Tibial nerve (tissue), 4 donors: ENCODE measurements around the gene LBH. TPM values are rescaled to one million over a fixed set of nuclear protein-coding genes. Genes with fewer than 3 reads are reported as not detected.

Source experiments
- DNase-seq, 2 donors: peaks; one replicate each; pipeline ENCODE4 v3.0.0-alpha.2; 2019; ENCODE audit warnings: low spot score in 2 of 2
- H3K27ac ChIP-seq, 4 donors: fragments of 200-600 bp; sonication (generic) in 3 of 4; one replicate each; pipeline ENCODE4 v1.5.1; 2017 to 2019; ENCODE audit warnings: mild to moderate bottlenecking in 1 of 4
- H3K27me3 ChIP-seq, 2 donors: fragments of 200-600 bp; sonication (generic) in 1 of 2; one replicate each; pipeline versions ENCODE4 v1.5.1 to v1.6.0; 2017 to 2019
- H3K36me3 ChIP-seq, 3 donors: fragments of 200-600 bp; sonication (generic); one replicate each; pipeline ENCODE4 v1.5.1; 2018 to 2019
- H3K4me1 ChIP-seq, 4 donors: fragments of 200-600 bp; sonication (generic) in 3 of 4; one replicate each; pipeline ENCODE4 v1.5.1; 2017 to 2019
- H3K4me3 ChIP-seq, 4 donors: fragments of 200-600 bp; sonication (generic) in 3 of 4; one replicate each; pipeline ENCODE4 v1.5.1; 2017 to 2019; ENCODE audit warnings: mild to moderate bottlenecking in 1 of 4, moderate library complexity in 1 of 4
- H3K9me3 ChIP-seq, 4 donors: fragments of 200-600 bp; sonication (generic) in 3 of 4; one replicate each; pipeline ENCODE4 v1.5.1; 2017 to 2019
- EP300 ChIP-seq, 2 donors: sonication (generic); formaldehyde crosslinking; IDR thresholded peaks; one replicate each; pipeline ENCODE4 v1.6.1; 2017; ENCODE audit warnings: antibody characterized with exemption in 2 of 2, mild to moderate bottlenecking in 1 of 2
- POLR2A ChIP-seq, 2 donors: fragments of 450-650 bp; IDR thresholded peaks; one replicate each; pipeline ENCODE4 v1.6.1; 2017; ENCODE audit warnings: antibody characterized with exemption in 2 of 2, mild to moderate bottlenecking in 2 of 2, moderate library complexity in 2 of 2
- WGBS, 2 donors: methylation state at CpG; one replicate each; pipeline ENCODE4 v1.1.5; 2018; 5-methylcytosine and 5-hydroxymethylcytosine counted together
- total RNA-seq, 4 donors: library from RNA; depleted of rRNA; stranded (reverse); fragments of >200 nt; gene quantifications; one replicate each; pipeline ENCODE4 v1.1.0, GENCODE V29; 2016
- TF ChIP-seq, protein P1 (sequence below), 5 experiments: fragments of 200-600 bp in 3 of 5; fragments of 450-650 bp in 2 of 5; sonication (generic) in 3 of 5; IDR thresholded peaks; one replicate each; pipeline ENCODE4 v1.5.1; 2016 to 2019; ENCODE audit warnings: antibody characterized with exemption in 5 of 5, mild to moderate bottlenecking in 3 of 5, moderate library complexity in 2 of 5

Gene LBH
- total RNA-seq, 4 donors from 2014 or later, result 12.7 to 31.6 (median 21.5) TPM

- Histone ChIP-seq H3K9me3 (no peaks in the 10 kb centered on the region), H3K27ac (peak overlapping the region; percentile 34 to 91 (median 84)), H3K4me1 (peaks cover 0 to 51% (median 10%) of the 10 kb centered on the region in 4 donors), H3K4me3 (peak overlapping the region; percentile 31 to 86 (median 72)), H3K36me3 (peaks cover 0 to 6% (median 0%) of the 10 kb centered on the region in 3 donors), H3K27me3 (peaks cover 0 to 4% of the 10 kb centered on the region in 2 donors)
- 2 to 5% methylated on average over 40 to 42 of the region's 50 CpGs for WGBS, 2 donors
- TF ChIP-seq EP300 (IDR thresholded peaks at IDR 0.05), result no peak
- TF ChIP-seq, protein P1, sequence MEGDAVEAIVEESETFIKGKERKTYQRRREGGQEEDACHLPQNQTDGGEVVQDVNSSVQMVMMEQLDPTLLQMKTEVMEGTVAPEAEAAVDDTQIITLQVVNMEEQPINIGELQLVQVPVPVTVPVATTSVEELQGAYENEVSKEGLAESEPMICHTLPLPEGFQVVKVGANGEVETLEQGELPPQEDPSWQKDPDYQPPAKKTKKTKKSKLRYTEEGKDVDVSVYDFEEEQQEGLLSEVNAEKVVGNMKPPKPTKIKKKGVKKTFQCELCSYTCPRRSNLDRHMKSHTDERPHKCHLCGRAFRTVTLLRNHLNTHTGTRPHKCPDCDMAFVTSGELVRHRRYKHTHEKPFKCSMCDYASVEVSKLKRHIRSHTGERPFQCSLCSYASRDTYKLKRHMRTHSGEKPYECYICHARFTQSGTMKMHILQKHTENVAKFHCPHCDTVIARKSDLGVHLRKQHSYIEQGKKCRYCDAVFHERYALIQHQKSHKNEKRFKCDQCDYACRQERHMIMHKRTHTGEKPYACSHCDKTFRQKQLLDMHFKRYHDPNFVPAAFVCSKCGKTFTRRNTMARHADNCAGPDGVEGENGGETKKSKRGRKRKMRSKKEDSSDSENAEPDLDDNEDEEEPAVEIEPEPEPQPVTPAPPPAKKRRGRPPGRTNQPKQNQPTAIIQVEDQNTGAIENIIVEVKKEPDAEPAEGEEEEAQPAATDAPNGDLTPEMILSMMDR (IDR thresholded peaks at IDR 0.05), result no peak
- no peak for TF ChIP-seq POLR2A (IDR thresholded peaks at IDR 0.05)
- no peak for DNase-seq
Measured at GRCh38 chr2:30230497-30231211, 680 bp upstream of the LBH start.

- Histone ChIP-seq H3K9me3 (peaks cover 0 to 4% (median 0%) of the 10 kb centered on the region in 4 donors), H3K4me1 (peaks cover 0 to 42% (median 13%) of the 10 kb centered on the region in 4 donors), H3K27ac (peak overlapping the region; percentile 34 to 91 (median 90)), H3K36me3 (peaks cover 0 to 18% (median 0%) of the 10 kb centered on the region in 3 donors), H3K4me3 (peak overlapping the region; percentile 31 to 86 (median 72)), H3K27me3 (peaks cover 0 to 4% of the 10 kb centered on the region in 2 donors)
- DNase-seq, result no peak
- TF ChIP-seq EP300 (IDR thresholded peaks at IDR 0.05) (peak in 1 of 2 donors; percentile 4), POLR2A (IDR thresholded peaks at IDR 0.05) (no peak)
- 0% methylated on average over 24 to 46 of the region's 70 CpGs for WGBS, 2 donors
Measured at GRCh38 chr2:30231996-30232800, 864 bp downstream of the LBH start.

DNA sequence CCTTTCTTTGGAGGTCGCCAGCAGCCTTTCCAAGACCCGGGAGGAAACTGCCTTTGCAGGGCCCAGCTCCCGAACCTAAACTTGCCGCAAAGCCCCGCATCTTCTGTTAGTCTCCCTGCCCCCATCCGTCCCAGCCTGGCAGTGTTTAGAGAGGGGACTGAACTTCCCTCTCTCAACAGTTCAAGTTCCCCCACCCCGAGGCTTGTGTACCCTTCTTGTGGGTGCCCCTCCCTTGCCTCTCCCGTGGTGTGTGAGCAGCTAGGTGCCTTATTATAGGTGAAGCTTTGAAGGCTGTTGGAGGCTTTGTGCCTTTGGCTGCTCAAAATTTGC, 1.4 kb downstream of the LBH start:
- 5 to 7% methylated on average over 8 of the region's 8 CpGs for WGBS, 2 donors
- DNase-seq, result no peak
- Histone ChIP-seq H3K9me3 (peaks cover 0 to 4% (median 0%) of the 10 kb centered on the region in 4 donors), H3K4me1 (peaks cover 0 to 42% (median 13%) of the 10 kb centered on the region in 4 donors), H3K4me3 (peak overlapping the region; percentile 31 to 86 (median 72)), H3K27me3 (peaks cover 0 to 4% of the 10 kb centered on the region in 2 donors), H3K36me3 (peaks cover 0 to 18% (median 0%) of the 10 kb centered on the region in 3 donors), H3K27ac (peak overlapping the region in 3 of 4 donors; percentile 88 to 91 (median 91))
- TF ChIP-seq, protein P1 (IDR thresholded peaks at IDR 0.05), result no peak
- TF ChIP-seq POLR2A (IDR thresholded peaks at IDR 0.05) (no peak), EP300 (IDR thresholded peaks at IDR 0.05) (no peak)

DNA sequence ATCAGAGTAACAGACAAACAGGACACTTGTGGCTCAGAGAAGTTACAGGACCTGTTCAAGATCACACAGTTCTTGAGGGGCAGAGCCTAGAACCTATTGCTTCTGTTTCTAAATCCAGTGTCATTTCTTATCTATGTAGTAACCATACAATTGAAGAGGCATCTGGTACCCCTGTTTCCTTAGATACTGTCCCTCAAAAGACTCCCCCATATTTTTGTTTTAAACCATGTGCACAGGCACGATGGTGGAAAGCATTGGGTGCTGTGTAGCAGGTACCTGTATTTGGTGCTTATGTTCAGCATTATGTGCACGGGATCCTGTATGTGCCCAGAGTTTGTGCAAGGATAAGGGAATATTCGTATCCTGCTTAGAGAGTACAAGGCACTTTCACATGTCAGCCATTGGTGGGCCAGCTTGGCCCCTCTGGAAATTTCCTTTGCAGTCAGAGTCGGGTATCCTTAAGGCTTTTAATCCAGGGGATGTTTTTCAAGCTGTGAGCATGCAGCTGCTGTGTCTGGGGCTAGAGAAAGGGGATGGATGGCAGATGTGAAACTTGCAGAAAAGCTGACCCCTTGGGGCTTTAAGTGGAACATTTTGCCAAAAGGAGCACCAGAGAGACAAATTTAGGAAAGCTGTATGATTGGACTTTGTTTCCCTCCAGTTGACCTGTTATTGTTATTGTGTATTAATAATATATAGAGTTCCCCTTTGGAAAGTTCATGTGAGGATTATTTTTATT, 2.1 kb downstream of the LBH start:
- no peak for TF ChIP-seq EP300 (IDR thresholded peaks at IDR 0.05)
- no peak for TF ChIP-seq POLR2A (IDR thresholded peaks at IDR 0.05)
- TF ChIP-seq, protein P1 (IDR thresholded peaks at IDR 0.05), result no peak
- Histone ChIP-seq H3K36me3 (peaks cover 0 to 18% (median 0%) of the 10 kb centered on the region in 3 donors), H3K4me1 (peaks cover 0 to 42% (median 13%) of the 10 kb centered on the region in 4 donors), H3K4me3 (peak overlapping the region in 2 of 4 donors; percentile 67 to 76), H3K27me3 (peaks cover 0 to 4% of the 10 kb centered on the region in 2 donors), H3K27ac (peak overlapping the region in 3 of 4 donors; percentile 23 to 91 (median 88)), H3K9me3 (peaks cover 0 to 4% (median 0%) of the 10 kb centered on the region in 4 donors)
- 55 to 68% methylated on average over 4 of the region's 4 CpGs for WGBS, 2 donors
- no peak for DNase-seq
